NCI-H2196 treated with DMSO at 0.1 percent for 48 hours (cell line): Measurements from ENCODE around the gene CDC42EP5.
"Not testable (repeated sequence)": the region's sequence is repeated elsewhere in the genome, so short reads cannot be mapped to it uniquely, and the experiment has no call there.

Experiments
- DNase-seq: peaks from one replicate; lab custom pipeline; 2025; ENCODE audit not compliant: unreplicated experiment; lab: John Stamatoyannopoulos, UW

Gene CDC42EP5

GRCh38 chr19:54448774-54449700 lies 24.1 kb downstream of the CDC42EP5 start, which contains the start of gene LENG8:
LENG8 (plus strand) TSS chr19:54449199; CDS start chr19:54451345, 2,146 bp downstream.
- peak; percentile 88 for DNase-seq

GRCh38 chr19:54448040-54448773 lies 24.9 kb downstream of the CDC42EP5 start:
- no peak for DNase-seq

GRCh38 chr19:54446349-54446748 lies 26.7 kb downstream of the CDC42EP5 start:
- DNase-seq, result not testable (repeated sequence)

GRCh38 chr19:54444737-54445136 lies 28.4 kb downstream of the CDC42EP5 start:
- no peak for DNase-seq

- no peak for DNase-seq
Measured at GRCh38 chr19:54440641-54441040, 32.5 kb downstream of the CDC42EP5 start.

GRCh38 chr19:54439174-54439851 lies 33.8 kb downstream of the CDC42EP5 start:
- DNase-seq, result no peak

- no peak for DNase-seq
Measured at GRCh38 chr19:54436628-54437252, 36.4 kb downstream of the CDC42EP5 start.

GRCh38 chr19:54436031-54436523 lies 37.0 kb downstream of the CDC42EP5 start:
- no peak for DNase-seq

- no peak for DNase-seq
Measured at GRCh38 chr19:54435551-54436016, 37.5 kb downstream of the CDC42EP5 start.

GRCh38 chr19:54434873-54435214 lies 38.3 kb downstream of the CDC42EP5 start:
- no peak for DNase-seq

- no peak for DNase-seq
Measured at GRCh38 chr19:54434112-54434872, 38.8 kb downstream of the CDC42EP5 start.

- DNase-seq, result no peak
Measured at GRCh38 chr19:54433697-54434096, 39.4 kb downstream of the CDC42EP5 start.

GRCh38 chr19:54432144-54432738 lies 40.9 kb downstream of the CDC42EP5 start:
- DNase-seq, result no peak

GRCh38 chr19:54431255-54431838 lies 41.7 kb downstream of the CDC42EP5 start:
- DNase-seq, result peak; percentile 81

- no peak for DNase-seq
Measured at GRCh38 chr19:54430306-54431254, 42.5 kb downstream of the CDC42EP5 start.

- no peak for DNase-seq
Measured at GRCh38 chr19:54429545-54430227, 43.4 kb downstream of the CDC42EP5 start.

- no peak for DNase-seq
Measured at GRCh38 chr19:54429176-54429495, 44.0 kb downstream of the CDC42EP5 start.
